Measurements from ENCODE around the gene UBE2H.

- TF ChIP-seq POLR2AphosphoS5 (IDR thresholded peaks at IDR 0.05) (no peak), CTCF (IDR thresholded peaks at IDR 0.05 in 8 of 11, conservative IDR thresholded peaks at IDR 0.05 in 3 of 11) (no peak), POLR2A (IDR thresholded peaks at IDR 0.05) (no peak)
Measured at GRCh38 chr7:129924602-129925001, 28.2 kb downstream of the UBE2H start.

Measured in spleen (tissue), 7 donors.